ENCODE data around the gene EDC4. TPM values are rescaled to one million over a fixed set of nuclear protein-coding genes. Genes with fewer than 3 reads are reported as not detected.

The EDC4 gene
- total and polyA plus RNA-seq, 2 of the 8 experiments (the other 6 are each of a cell fraction or from before 2014, with no cell fraction given): 58.5 to 72.7 TPM

- no peak for TF ChIP-seq NRF1 (IDR thresholded peaks at IDR 0.05; ENCODE audit: low read depth, low read length)
- TF ChIP-seq CBX8 (IDR thresholded peaks at IDR 0.05; ENCODE audit: borderline replicate concordance, low read depth, low read length): no peak
- TF ChIP-seq RAD21 (IDR thresholded peaks at IDR 0.05 in 1 of 2, conservative IDR thresholded peaks at IDR 0.05 in 1 of 2; ENCODE audit: low read depth in 2 of 2, low read length in 2 of 2): no peak
- no peak for TF ChIP-seq HDAC2 (IDR thresholded peaks at IDR 0.05; ENCODE audit: borderline replicate concordance in 1 of 2, low read depth in 2 of 2, low read length in 2 of 2)
- TF ChIP-seq SUZ12 (IDR thresholded peaks at IDR 0.05; ENCODE audit: low read length): no peak
- TF ChIP-seq SRF (IDR thresholded peaks at IDR 0.05; ENCODE audit: low read depth, low read length): no peak
- TF ChIP-seq NANOG (IDR thresholded peaks at IDR 0.05; ENCODE audit: insufficient read depth, low read depth, low read length, poor library complexity, severe bottlenecking): no peak
- TF ChIP-seq ZNF274 (IDR thresholded peaks at IDR 0.05; ENCODE audit: borderline replicate concordance, extremely low read depth, low read length): no peak
Observed at GRCh38 chr16:67924140-67924906, 51.5 kb downstream of the EDC4 start (continued).

Data from H1 (cell line).